IPS-18a (cell line): ENCODE results near the gene TEX54.
"Not testable (repeated sequence)": the region's sequence is repeated elsewhere in the genome, so short reads cannot be mapped to it uniquely, and the experiment has no call there.

Source experiments
- H3K27ac ChIP-seq: one replicate; pipeline ENCODE4 v1.5.1; 2013; ENCODE audit warnings: low read length
- H3K27me3 ChIP-seq: one replicate; pipeline ENCODE4 v1.6.1; 2013; ENCODE audit warnings: mild to moderate bottlenecking, low read length; ENCODE audit not compliant: control insufficient read depth, insufficient read depth
- H3K36me3 ChIP-seq: one replicate; pipeline ENCODE4 v1.6.1; 2013; ENCODE audit warnings: low read depth, low read length; ENCODE audit not compliant: control insufficient read depth
- H3K4me1 ChIP-seq: one replicate; pipeline ENCODE4 v1.6.1; 2013; ENCODE audit warnings: low read depth, low read length; ENCODE audit not compliant: control insufficient read depth
- H3K4me3 ChIP-seq: one replicate; pipeline ENCODE4 v1.5.1; 2013; ENCODE audit warnings: low read length
- H3K9ac ChIP-seq: one replicate; pipeline ENCODE4 v1.6.1; 2013; ENCODE audit warnings: mild to moderate bottlenecking, low read length, moderate library complexity
- H3K9me3 ChIP-seq: one replicate; pipeline ENCODE4 v1.6.1; 2013; ENCODE audit warnings: low read depth, low read length; ENCODE audit not compliant: control insufficient read depth

Gene TEX54

DNA sequence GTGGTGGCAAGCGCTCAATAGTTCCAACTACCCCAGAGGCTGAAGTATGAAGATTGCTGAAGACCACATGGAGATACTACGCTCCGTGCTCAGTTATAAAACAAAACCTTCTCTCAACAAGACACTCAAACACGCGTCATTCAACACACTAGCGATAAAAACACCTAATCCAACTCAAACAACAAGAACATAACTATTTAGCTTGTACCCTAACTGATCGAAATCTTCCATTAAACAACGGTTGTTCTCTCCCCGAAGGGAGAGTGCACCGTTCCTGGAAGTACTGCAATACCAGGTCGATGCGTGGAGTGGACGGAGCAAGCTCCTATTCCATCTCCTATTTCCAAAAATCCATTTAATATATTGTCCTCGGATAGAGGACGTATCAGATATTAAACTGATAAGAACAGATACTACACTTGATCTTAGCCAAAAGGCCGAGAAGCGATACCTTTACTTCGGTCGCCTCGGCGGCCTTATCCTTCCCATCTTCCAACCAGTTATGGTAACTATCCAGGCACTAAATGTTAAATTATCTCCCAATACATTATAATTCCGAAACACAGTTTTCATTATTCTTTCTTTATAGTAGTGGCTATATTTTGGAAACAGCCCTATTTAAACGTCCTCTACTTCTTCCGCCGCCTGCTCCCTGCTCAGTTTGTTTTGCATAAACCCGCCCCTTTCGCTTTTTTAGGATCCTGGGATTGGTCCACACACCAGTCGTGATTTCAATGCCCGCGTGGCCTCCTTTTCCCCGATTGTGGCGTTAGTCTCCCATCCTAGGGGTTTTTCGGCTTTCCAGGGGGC, 8.9 kb upstream of the TEX54 start:
- H3K9me3 ChIP-seq = no peaks in the 10 kb centered on the region
- H3K9ac ChIP-seq = peak overlapping the region; percentile 95
- H3K4me1 ChIP-seq = peaks cover 9% of the 10 kb centered on the region
- no peaks in the 10 kb centered on the region for H3K27me3 ChIP-seq
- H3K4me3 ChIP-seq = peak overlapping the region; percentile 72
- H3K36me3 ChIP-seq = peaks cover 4% of the 10 kb centered on the region
- H3K27ac ChIP-seq = peak overlapping the region; percentile 100

GRCh38 chr11:62840721-62841360, 8.2 kb upstream of the TEX54 start:
- H3K36me3 ChIP-seq = peaks cover 10% of the 10 kb centered on the region
- H3K9me3 ChIP-seq, H3K4me1 ChIP-seq, H3K27me3 ChIP-seq: not testable (repeated sequence)
- peak overlapping the region; percentile 77 for H3K9ac ChIP-seq
- peak overlapping the region; percentile 77 for H3K4me3 ChIP-seq
- H3K27ac ChIP-seq = peak overlapping the region; percentile 83

GRCh38 chr11:62839050-62839945, 6.7 kb upstream of the TEX54 start, which contains the start of gene WDR74:
WDR74 (minus strand) TSS chr11:62839590; CDS start chr11:62839570, 20 bp downstream.
- Histone ChIP-seq H3K27me3 (no peaks in the 10 kb centered on the region), H3K27ac (peak within 1 kb of the TSS; percentile 97), H3K36me3 (peaks cover 26% of the 10 kb centered on the region), H3K4me1 (peaks cover 9% of the 10 kb centered on the region), H3K9ac (peak within 1 kb of the TSS; percentile 77), H3K4me3 (peak within 1 kb of the TSS; percentile 77), H3K9me3 (no peaks in the 10 kb centered on the region)

DNA sequence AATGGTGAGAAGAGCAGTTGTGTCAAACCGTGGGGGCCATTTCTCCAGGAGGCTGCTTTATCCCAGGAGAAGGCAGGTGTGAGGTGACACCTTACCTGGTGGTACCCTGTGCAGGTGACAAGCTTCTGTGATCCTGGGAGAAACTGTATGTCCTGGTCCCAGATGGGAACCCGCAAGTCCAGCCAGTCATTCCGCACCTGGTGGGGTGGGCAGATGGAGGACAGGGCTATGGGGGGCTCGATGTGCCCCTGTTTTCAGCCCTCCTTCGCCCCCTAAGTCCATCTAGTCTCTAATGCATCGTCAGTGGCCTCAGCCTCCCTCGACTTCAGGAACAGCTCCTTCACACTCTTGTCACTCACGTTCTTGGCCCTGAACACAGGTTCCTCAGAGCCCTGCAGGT, 2.7 kb upstream of the TEX54 start:
- Histone ChIP-seq H3K4me1 (peaks cover 5% of the 10 kb centered on the region), H3K9ac (no peak overlapping the region), H3K27ac (no peak overlapping the region), H3K36me3 (peaks cover 35% of the 10 kb centered on the region), H3K27me3 (no peaks in the 10 kb centered on the region), H3K9me3 (no peaks in the 10 kb centered on the region), H3K4me3 (no peak overlapping the region)

GRCh38 chr11:62831520-62832335, 913 bp downstream of the TEX54 start, which contains the start of gene STX5:
STX5 (minus strand) TSS chr11:62832051; CDS start chr11:62831243, 808 bp downstream.
- Histone ChIP-seq H3K9me3 (no peaks in the 10 kb centered on the region), H3K27me3 (no peaks in the 10 kb centered on the region), H3K27ac (peak within 1 kb of the TSS; percentile 58), H3K36me3 (peaks cover 40% of the 10 kb centered on the region), H3K9ac (peak within 1 kb of the TSS; percentile 69), H3K4me3 (peak within 1 kb of the TSS; percentile 81), H3K4me1 (peaks cover 6% of the 10 kb centered on the region)

- Histone ChIP-seq H3K36me3 (peaks cover 35% of the 10 kb centered on the region), H3K9me3 (no peaks in the 10 kb centered on the region), H3K27me3 (no peaks in the 10 kb centered on the region), H3K27ac (peak overlapping the region; percentile 58), H3K4me3 (peak overlapping the region; percentile 81), H3K9ac (peak overlapping the region; percentile 69), H3K4me1 (peaks cover 6% of the 10 kb centered on the region)
Observed at GRCh38 chr11:62830904-62831519, 1.6 kb downstream of the TEX54 start.

DNA sequence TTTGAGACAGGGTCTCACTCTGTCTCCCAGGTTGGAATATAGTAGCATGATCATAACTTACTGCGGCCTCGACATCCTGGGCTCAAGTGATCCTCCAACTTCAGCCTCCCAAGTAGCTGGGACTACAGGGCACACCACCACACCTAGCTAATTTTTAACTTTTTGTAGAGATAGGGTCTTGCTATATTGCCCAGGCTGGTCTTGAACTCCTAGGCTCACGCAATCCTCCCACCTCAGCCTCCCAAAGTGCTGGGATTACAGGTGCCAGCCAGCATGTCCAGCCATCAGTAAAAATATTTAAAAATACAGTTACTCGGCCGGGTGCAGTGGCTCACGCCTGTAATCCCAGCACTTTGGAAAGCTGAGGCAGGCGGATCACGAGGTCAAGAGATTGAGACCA, 4.5 kb downstream of the TEX54 start:
- H3K4me1 ChIP-seq, H3K9me3 ChIP-seq, H3K27ac ChIP-seq, H3K4me3 ChIP-seq, H3K27me3 ChIP-seq, H3K9ac ChIP-seq: not testable (repeated sequence)
- peaks cover 33% of the 10 kb centered on the region for H3K36me3 ChIP-seq

- no peak overlapping the region for H3K9ac ChIP-seq
- H3K4me1 ChIP-seq = no peaks in the 10 kb centered on the region
- H3K27me3 ChIP-seq = no peaks in the 10 kb centered on the region
- H3K9me3 ChIP-seq = no peaks in the 10 kb centered on the region
- H3K4me3 ChIP-seq = no peak overlapping the region
- peaks cover 51% of the 10 kb centered on the region for H3K36me3 ChIP-seq
- no peak overlapping the region for H3K27ac ChIP-seq
Observed at GRCh38 chr11:62823677-62824076, 9.0 kb downstream of the TEX54 start.

DNA sequence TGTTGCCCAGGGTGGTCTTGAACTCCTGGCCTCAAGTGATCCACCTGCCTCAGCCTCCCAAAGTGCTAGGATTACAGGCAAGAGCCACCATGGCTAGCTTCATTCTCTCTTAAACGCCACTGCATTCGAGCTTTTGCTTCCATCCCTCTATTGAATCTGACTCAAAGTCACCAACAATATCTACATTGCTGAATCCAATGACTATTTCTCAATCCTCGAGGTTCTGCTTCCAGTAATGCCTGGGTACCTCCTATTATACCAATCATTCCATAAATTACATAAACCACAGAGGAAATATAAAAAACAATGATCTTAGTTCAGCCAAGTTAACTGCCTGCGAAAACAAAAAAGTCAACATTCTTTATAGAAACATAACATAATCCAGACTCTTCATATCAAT, 15.5 kb downstream of the TEX54 start:
- Histone ChIP-seq H3K9ac (no peak overlapping the region), H3K36me3 (peaks cover 12% of the 10 kb centered on the region), H3K4me1 (no peaks in the 10 kb centered on the region), H3K9me3 (no peaks in the 10 kb centered on the region), H3K4me3 (no peak overlapping the region), H3K27ac (no peak overlapping the region), H3K27me3 (no peaks in the 10 kb centered on the region)

GRCh38 chr11:62816557-62816956, 16.1 kb downstream of the TEX54 start:
- H3K27ac ChIP-seq = no peak overlapping the region
- H3K4me3 ChIP-seq = no peak overlapping the region
- H3K4me1 ChIP-seq = no peaks in the 10 kb centered on the region
- peaks cover 9% of the 10 kb centered on the region for H3K36me3 ChIP-seq
- no peak overlapping the region for H3K9ac ChIP-seq
- H3K9me3 ChIP-seq = no peaks in the 10 kb centered on the region
- H3K27me3 ChIP-seq = no peaks in the 10 kb centered on the region
